ENCODE results near the gene TSHZ1.

The TSHZ1 gene

GRCh38 chr18:75221897-75222296, 11.3 kb downstream of the TSHZ1 start:
- DNase-seq (ENCODE audit: low read depth in 2 of 2) = no peak

GRCh38 chr18:75222407-75222806, 11.8 kb downstream of the TSHZ1 start:
- no peak for DNase-seq (ENCODE audit: low read depth in 2 of 2)

- no peak for DNase-seq (ENCODE audit: low read depth in 2 of 2)
Observed at GRCh38 chr18:75223687-75224347, 13.2 kb downstream of the TSHZ1 start.

- no peak for DNase-seq (ENCODE audit: low read depth in 2 of 2)
Observed at GRCh38 chr18:75226286-75226955, 15.8 kb downstream of the TSHZ1 start.

GRCh38 chr18:75226956-75227316, 16.3 kb downstream of the TSHZ1 start:
- DNase-seq (ENCODE audit: low read depth in 2 of 2) = no peak

GRCh38 chr18:75227535-75228296, 17.1 kb downstream of the TSHZ1 start:
- no peak for DNase-seq (ENCODE audit: low read depth in 2 of 2)

- DNase-seq (ENCODE audit: low read depth in 2 of 2) = no peak
Observed at GRCh38 chr18:75228967-75229366, 18.4 kb downstream of the TSHZ1 start.

- no peak for DNase-seq (ENCODE audit: low read depth in 2 of 2)
Observed at GRCh38 chr18:75229437-75229836, 18.8 kb downstream of the TSHZ1 start.

- no peak for DNase-seq (ENCODE audit: low read depth in 2 of 2)
Observed at GRCh38 chr18:75230163-75231052, 19.8 kb downstream of the TSHZ1 start.

- no peak for DNase-seq (ENCODE audit: low read depth in 2 of 2)
Observed at GRCh38 chr18:75231053-75231406, 20.4 kb downstream of the TSHZ1 start.

GRCh38 chr18:75234901-75235300, 24.3 kb downstream of the TSHZ1 start:
- DNase-seq (ENCODE audit: low read depth in 2 of 2) = no peak

- no peak for DNase-seq (ENCODE audit: low read depth in 2 of 2)
Observed at GRCh38 chr18:75235896-75236295, 25.3 kb downstream of the TSHZ1 start.

- no peak for DNase-seq (ENCODE audit: low read depth in 2 of 2)
Observed at GRCh38 chr18:75238100-75238499, 27.5 kb downstream of the TSHZ1 start.

GRCh38 chr18:75238786-75239185, 28.2 kb downstream of the TSHZ1 start:
- no peak for DNase-seq (ENCODE audit: low read depth in 2 of 2)

GRCh38 chr18:75240433-75240832, 29.8 kb downstream of the TSHZ1 start:
- DNase-seq (ENCODE audit: low read depth in 2 of 2) = no peak

- no peak for DNase-seq (ENCODE audit: low read depth in 2 of 2)
Observed at GRCh38 chr18:75241705-75242104, 31.1 kb downstream of the TSHZ1 start.

- DNase-seq (ENCODE audit: low read depth in 2 of 2) = no peak
Observed at GRCh38 chr18:75244351-75245313, 34.0 kb downstream of the TSHZ1 start.

- peak; percentile 25 to 28 for DNase-seq (ENCODE audit: low read depth in 2 of 2)
Observed at GRCh38 chr18:75246721-75247610, 36.4 kb downstream of the TSHZ1 start.

- peak in 1 of 2 experiments; percentile 33 for DNase-seq (ENCODE audit: low read depth in 2 of 2)
Observed at GRCh38 chr18:75247611-75248421, 37.2 kb downstream of the TSHZ1 start.

Data from fibroblast of skin of left biceps (primary cell).